AG04449 (cell line): ENCODE results near the gene PRR19.

ENCODE experiments used
- CTCF ChIA-PET: fragments of 350-600 bp; formaldehyde crosslinking; extraction: SDS; loops from one replicate; lab custom pipeline; 2021; ENCODE audit warnings: antibody characterized with exemption; lab: Yijun Ruan, JAX
- POLR2A ChIA-PET: fragments of 400-600, 350-600 bp; formaldehyde crosslinking; extraction: SDS; loops from one replicate; lab custom pipeline; 2020; ENCODE audit warnings: antibody characterized with exemption, inconsistent platforms; lab: Yijun Ruan, JAX
- DNase-seq: peaks from one replicate; pipeline ENCODE4 v3.0.0-alpha.2; 2010; ENCODE audit warnings: low read depth, low spot score
- H3K4me3 ChIP-seq: 2 replicates; pipeline ENCODE4 v1.5.1; 2011; ENCODE audit warnings: low read depth, mild to moderate bottlenecking, control low read depth, low read length
- CTCF ChIP-seq: IDR thresholded peaks from one replicate; pipeline ENCODE4 v1.5.1; 2011; ENCODE audit warnings: mild to moderate bottlenecking, moderate library complexity, low read length, control low read depth, inconsistent platforms; ENCODE audit not compliant: insufficient read depth; ENCODE audit errors: missing control alignments

PRR19 gene

DNA sequence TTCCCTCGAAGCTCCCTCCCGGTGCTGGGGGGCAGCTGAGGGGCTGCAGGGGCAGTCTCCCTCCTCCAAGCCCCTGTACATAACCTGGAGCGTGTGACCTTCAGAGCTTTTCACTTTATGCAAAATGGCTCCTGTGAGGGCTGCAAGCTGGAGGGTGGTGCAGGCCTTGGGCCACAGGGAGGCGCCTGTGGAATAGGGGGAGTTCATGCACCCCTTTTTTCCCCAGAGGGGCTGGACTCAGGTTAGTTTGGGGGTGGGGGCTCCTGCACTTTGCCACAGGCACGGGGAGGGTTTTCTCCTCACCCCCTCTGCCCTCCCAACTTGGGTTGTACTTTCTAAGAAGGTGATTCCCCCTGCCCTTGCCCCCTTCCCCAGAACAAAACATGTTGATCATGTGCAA, 6.6 kb upstream of the PRR19 start:
- ChIA-PET POLR2A (interaction anchor here (1.1 kb wide), 2 partner anchors 10 to 49 kb away, joined by 4 to 5 read pairs; no protein-coding TSS in a partner anchor), CTCF (interaction anchor here (0.9 to 14.2 kb wide), 9 partner anchors 9 to 187 kb away, joined by 3 to 258 read pairs (median 5); partner anchors contain the start of gene GSK3A)
- no peak overlapping the region for H3K4me3 ChIP-seq
- TF ChIP-seq CTCF: no peak
- DNase-seq: no peak

- DNase-seq: no peak
- POLR2A ChIA-PET: interaction anchor here (1.0 to 1.1 kb wide), 2 partner anchors 50 kb away, joined by 5 to 6 read pairs; no protein-coding TSS in a partner anchor
- TF ChIP-seq CTCF: peak; percentile 98
Observed at GRCh38 chr19:42295831-42296525, 6.0 kb upstream of the PRR19 start.

DNA sequence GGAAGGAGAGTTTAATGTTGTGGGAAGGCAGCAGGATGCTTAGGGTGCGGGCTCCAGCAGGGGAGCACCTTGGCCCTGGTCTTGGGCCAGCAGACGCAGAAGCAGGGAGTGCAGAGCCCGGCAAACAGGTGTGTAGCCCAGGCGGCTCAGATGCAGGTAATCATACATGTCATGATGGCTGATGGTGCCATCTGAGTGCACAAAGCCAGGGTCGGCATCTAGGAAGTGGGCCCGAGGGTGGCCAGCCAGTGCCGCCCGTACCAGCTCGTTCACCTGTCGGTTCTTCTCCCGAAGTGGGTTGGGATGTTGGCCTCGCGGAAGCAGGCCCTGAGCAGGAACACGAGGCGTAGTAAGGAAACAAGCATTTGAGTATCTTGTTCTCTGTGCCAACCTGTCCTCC, 4.9 kb upstream of the PRR19 start:
- no peak for DNase-seq
- POLR2A ChIA-PET: interaction anchor here (1.0 kb wide), 1 partner anchor 51 kb away, joined by 6 read pairs; no protein-coding TSS in a partner anchor
- no peak for TF ChIP-seq CTCF
- CTCF ChIA-PET: interaction anchor here (0.8 to 14.2 kb wide), 14 partner anchors 9 to 210 kb away, joined by 3 to 258 read pairs (median 4); partner anchors contain the start of genes GSK3A and TMEM145
- no peak overlapping the region for H3K4me3 ChIP-seq

More at GRCh38 chr19:42295831-42296525, 6.0 kb upstream of the PRR19 start:
- CTCF ChIA-PET: interaction anchor here (0.6 to 14.2 kb wide), 22 partner anchors 8 to 209 kb away, joined by 3 to 258 read pairs (median 4); partner anchors contain the start of genes GSK3A, POU2F2 and TMEM145
- H3K4me3 ChIP-seq: no peak overlapping the region

DNA sequence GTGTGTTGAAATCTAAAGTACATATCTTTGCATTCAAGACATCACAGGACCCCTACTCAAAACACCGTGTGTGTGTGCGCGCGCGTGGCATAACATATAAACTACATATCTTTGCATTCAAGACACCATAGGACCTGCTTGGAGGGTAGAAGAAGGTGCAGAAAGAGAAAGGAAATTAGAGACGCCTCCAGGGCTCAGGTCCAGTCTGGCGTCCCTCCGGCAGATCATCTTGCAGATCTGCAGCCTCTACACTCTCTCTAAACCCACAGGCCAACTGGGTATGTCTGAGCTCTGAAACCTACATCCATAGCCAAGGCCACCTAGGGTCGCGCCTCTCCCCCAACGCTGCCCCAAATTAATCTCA, 1.2 kb downstream of the PRR19 start:
- ChIA-PET CTCF (interaction anchor here (1.3 kb wide), 1 partner anchor 11 kb away, joined by 3 read pairs; no protein-coding TSS in a partner anchor), POLR2A (interaction anchor here (0.6 to 1.0 kb wide), 2 partner anchors 50 to 59 kb away, joined by 3 to 4 read pairs; no protein-coding TSS in a partner anchor)
- peak overlapping the region; percentile 80 for H3K4me3 ChIP-seq
- no peak for TF ChIP-seq CTCF
- no peak for DNase-seq

DNA sequence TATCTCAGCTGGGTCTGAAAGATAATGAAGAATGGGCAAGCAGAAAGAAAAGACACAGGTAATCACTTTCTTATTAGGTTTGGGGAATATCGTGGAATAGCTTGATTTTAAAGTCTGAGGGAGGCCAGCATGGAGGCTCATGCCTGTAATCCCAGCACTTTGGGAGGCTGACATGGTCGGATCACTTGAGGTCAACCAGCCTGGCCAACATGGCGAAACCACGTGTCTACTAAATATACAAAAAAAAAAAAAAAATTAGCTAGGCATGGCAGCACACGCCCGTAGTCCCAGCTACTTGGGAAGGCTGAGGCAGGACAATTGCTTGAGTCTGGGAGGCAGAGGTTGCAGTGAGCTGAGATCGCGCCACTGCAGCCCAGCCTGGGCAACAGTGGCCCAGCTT, 1.9 kb downstream of the PRR19 start:
- ChIA-PET POLR2A (interaction anchor here (1.0 kb wide), 1 partner anchor 60 kb away, joined by 4 read pairs; no protein-coding TSS in a partner anchor), CTCF (interaction anchor here (0.6 kb wide), 1 partner anchor 9 kb away, joined by 4 read pairs; no protein-coding TSS in a partner anchor)
- no peak for DNase-seq
- TF ChIP-seq CTCF: no peak
- H3K4me3 ChIP-seq: no peak overlapping the region

- DNase-seq: no peak
- no peak for TF ChIP-seq CTCF
- POLR2A ChIA-PET: no interaction called here
- no peak overlapping the region for H3K4me3 ChIP-seq
- CTCF ChIA-PET: interaction anchor here (1.3 to 2.9 kb wide), 3 partner anchors 11 to 62 kb away, joined by 4 to 22 read pairs (median 5); no protein-coding TSS in a partner anchor
Observed at GRCh38 chr19:42306646-42307045, 4.7 kb downstream of the PRR19 start.
